Stimulated activated effector memory CD8-positive, alpha-beta T cell treated with anti-CD3 and anti-CD28 coated beads, Interleukin-12 subunit alpha, Interleukin-12 subunit beta, amount 100 ng/mL, for 72 hours (primary cell): ENCODE measurements around the gene HECTD2.
"Not testable (repeated sequence)": the region's sequence is repeated elsewhere in the genome, so short reads cannot be mapped to it uniquely, and the experiment has no call there.

ENCODE experiments used
- ATAC-seq: fragments of 150-1000 bp; cut with Tn5 transposase; 2 replicates; pipeline ENCODE4 v1.10.0; 2021
- DNase-seq, 2 donors: peaks; one replicate each; pipeline ENCODE4 v3.0.0; 2021 to 2022; ENCODE audit warnings: low spot score in 2 of 2
- H3K27ac Mint-ChIP-seq: one replicate; pipeline ENCODE4 v1.8.0; 2022; ENCODE audit warnings: mild to moderate bottlenecking, mixed read lengths
- H3K36me3 Mint-ChIP-seq: one replicate; pipeline ENCODE4 v1.8.0; 2022; ENCODE audit warnings: mild to moderate bottlenecking, mixed read lengths
- H3K4me1 Mint-ChIP-seq: one replicate; pipeline ENCODE4 v1.8.0; 2022; ENCODE audit warnings: mixed read lengths
- H3K4me3 Mint-ChIP-seq: one replicate; pipeline ENCODE4 v1.8.0; 2022; ENCODE audit warnings: mild to moderate bottlenecking, mixed read lengths
- H3K9me3 Mint-ChIP-seq: one replicate; pipeline ENCODE4 v1.8.0; 2022; ENCODE audit warnings: mixed read lengths

Gene HECTD2

GRCh38 chr10:91409869-91410637 is at the start of gene HECTD2:
TSS of gene HECTD2 (plus strand) at chr10:91410344. CDS start at chr10:91410439, 95 bp downstream.
- Mint-ChIP-seq H3K4me1 (peaks cover 14% of the 10 kb centered on the region), H3K36me3 (peaks cover 18% of the 10 kb centered on the region), H3K4me3 (peak within 1 kb of the TSS; percentile 82), H3K27ac (peak within 1 kb of the TSS; percentile 95), H3K9me3 (no peaks in the 10 kb centered on the region)
- DNase-seq (peak; percentile 71 to 87), ATAC-seq (peak; percentile 87)

GRCh38 chr10:91360461-91360860 is 49.7 kb upstream of the HECTD2 start:
- H3K4me1 Mint-ChIP-seq: no peaks in the 10 kb centered on the region
- no peak for DNase-seq
- no peaks in the 10 kb centered on the region for H3K9me3 Mint-ChIP-seq
- no peaks in the 10 kb centered on the region for H3K36me3 Mint-ChIP-seq
- no peak for ATAC-seq
- no peak overlapping the region for H3K4me3 Mint-ChIP-seq
- no peak overlapping the region for H3K27ac Mint-ChIP-seq

- not testable (repeated sequence) for H3K36me3 Mint-ChIP-seq, H3K4me1 Mint-ChIP-seq, DNase-seq, H3K9me3 Mint-ChIP-seq, H3K4me3 Mint-ChIP-seq, H3K27ac Mint-ChIP-seq, ATAC-seq
Observed at GRCh38 chr10:91365519-91365918, 44.6 kb upstream of the HECTD2 start.

GRCh38 chr10:91366704-91367103 is 43.4 kb upstream of the HECTD2 start:
- no peaks in the 10 kb centered on the region for H3K9me3 Mint-ChIP-seq
- H3K4me3 Mint-ChIP-seq: no peak overlapping the region
- H3K36me3 Mint-ChIP-seq: no peaks in the 10 kb centered on the region
- ATAC-seq (no peak), DNase-seq (no peak)
- no peak overlapping the region for H3K27ac Mint-ChIP-seq
- H3K4me1 Mint-ChIP-seq: peaks cover 5% of the 10 kb centered on the region

GRCh38 chr10:91367127-91367531 is 43.0 kb upstream of the HECTD2 start:
- Mint-ChIP-seq H3K4me1 (peaks cover 5% of the 10 kb centered on the region), H3K4me3 (no peak overlapping the region), H3K36me3 (no peaks in the 10 kb centered on the region), H3K27ac (no peak overlapping the region), H3K9me3 (no peaks in the 10 kb centered on the region)
- DNase-seq (no peak), ATAC-seq (peak; percentile 45)

- Mint-ChIP-seq H3K27ac (no peak overlapping the region), H3K4me3 (no peak overlapping the region), H3K9me3 (no peaks in the 10 kb centered on the region), H3K4me1 (peaks cover 5% of the 10 kb centered on the region), H3K36me3 (no peaks in the 10 kb centered on the region)
- ATAC-seq (no peak), DNase-seq (no peak)
Observed at GRCh38 chr10:91367558-91367957, 42.6 kb upstream of the HECTD2 start.

GRCh38 chr10:91369978-91370589 is 40.1 kb upstream of the HECTD2 start:
- not testable (repeated sequence) for DNase-seq

GRCh38 chr10:91374052-91374451 is 36.1 kb upstream of the HECTD2 start:
- Mint-ChIP-seq H3K4me3 (no peak overlapping the region), H3K36me3 (no peaks in the 10 kb centered on the region)

More at GRCh38 chr10:91369978-91370589, 40.1 kb upstream of the HECTD2 start:
- H3K4me3 Mint-ChIP-seq, H3K27ac Mint-ChIP-seq, H3K4me1 Mint-ChIP-seq, H3K36me3 Mint-ChIP-seq, ATAC-seq: not testable (repeated sequence)
- peaks cover 10% of the 10 kb centered on the region for H3K9me3 Mint-ChIP-seq

GRCh38 chr10:91378061-91378460 is 32.1 kb upstream of the HECTD2 start:
- no peak for DNase-seq
- ATAC-seq: peak; percentile 92
- no peaks in the 10 kb centered on the region for H3K36me3 Mint-ChIP-seq
- H3K4me1 Mint-ChIP-seq: peaks cover 14% of the 10 kb centered on the region
- peaks cover 22% of the 10 kb centered on the region for H3K9me3 Mint-ChIP-seq
- H3K27ac Mint-ChIP-seq: no peak overlapping the region
- no peak overlapping the region for H3K4me3 Mint-ChIP-seq

More at GRCh38 chr10:91374052-91374451, 36.1 kb upstream of the HECTD2 start:
- ATAC-seq (no peak), DNase-seq (no peak)
- no peak overlapping the region for H3K27ac Mint-ChIP-seq
- peaks cover 22% of the 10 kb centered on the region for H3K9me3 Mint-ChIP-seq
- peaks cover 12% of the 10 kb centered on the region for H3K4me1 Mint-ChIP-seq

GRCh38 chr10:91380873-91381256 is 29.3 kb upstream of the HECTD2 start:
- H3K36me3 Mint-ChIP-seq: no peaks in the 10 kb centered on the region
- no peak overlapping the region for H3K27ac Mint-ChIP-seq
- H3K9me3 Mint-ChIP-seq: peaks cover 6% of the 10 kb centered on the region
- H3K4me3 Mint-ChIP-seq: no peak overlapping the region
- peaks cover 14% of the 10 kb centered on the region for H3K4me1 Mint-ChIP-seq
- DNase-seq (no peak), ATAC-seq (no peak)

- H3K4me3 Mint-ChIP-seq: no peak overlapping the region
- peaks cover 5% of the 10 kb centered on the region for H3K9me3 Mint-ChIP-seq
- peaks cover 14% of the 10 kb centered on the region for H3K4me1 Mint-ChIP-seq
- no peak for DNase-seq
- H3K27ac Mint-ChIP-seq: no peak overlapping the region
- no peaks in the 10 kb centered on the region for H3K36me3 Mint-ChIP-seq
- ATAC-seq: no peak
Observed at GRCh38 chr10:91381257-91381891, 28.8 kb upstream of the HECTD2 start.

- H3K4me3 Mint-ChIP-seq: no peak overlapping the region
- no peak overlapping the region for H3K27ac Mint-ChIP-seq
- H3K4me1 Mint-ChIP-seq: peaks cover 5% of the 10 kb centered on the region
- no peaks in the 10 kb centered on the region for H3K36me3 Mint-ChIP-seq
- ATAC-seq (no peak), DNase-seq (no peak)
- H3K9me3 Mint-ChIP-seq: no peaks in the 10 kb centered on the region
Observed at GRCh38 chr10:91385306-91386085, 24.6 kb upstream of the HECTD2 start.

GRCh38 chr10:91389636-91390512 is 20.3 kb upstream of the HECTD2 start:
- peaks cover 5% of the 10 kb centered on the region for H3K4me1 Mint-ChIP-seq
- no peak overlapping the region for H3K4me3 Mint-ChIP-seq
- no peak for DNase-seq
- H3K27ac Mint-ChIP-seq: no peak overlapping the region
- no peaks in the 10 kb centered on the region for H3K36me3 Mint-ChIP-seq
- ATAC-seq: peak; percentile 79
- no peaks in the 10 kb centered on the region for H3K9me3 Mint-ChIP-seq

GRCh38 chr10:91390513-91390825 is 19.7 kb upstream of the HECTD2 start:
- not testable (repeated sequence) for ATAC-seq, H3K27ac Mint-ChIP-seq, H3K4me3 Mint-ChIP-seq

More at GRCh38 chr10:91390513-91390825, 19.7 kb upstream of the HECTD2 start:
- DNase-seq, H3K9me3 Mint-ChIP-seq, H3K36me3 Mint-ChIP-seq, H3K4me1 Mint-ChIP-seq: not testable (repeated sequence)
